GM12878 (cell line): ENCODE measurements around the gene NEGR1.

ENCODE experiments used
- BACH1 ChIP-seq: fragments of 450-650 bp; IDR thresholded peaks from 2 replicates; pipeline ENCODE4 v1.6.1; 2017; ENCODE audit warnings: mild to moderate bottlenecking, borderline replicate concordance
- CHD1 ChIP-seq: IDR thresholded peaks from 2 replicates; pipeline ENCODE4 v1.6.1; 2012; ENCODE audit warnings: low read depth, low read length, improper control_type of control experiment
- NBN ChIP-seq: fragments of 450-650 bp; IDR thresholded peaks from 2 replicates; pipeline ENCODE4 v1.6.1; 2016
- NR2C1 ChIP-seq: fragments of 450-650 bp; IDR thresholded peaks from 2 replicates; pipeline ENCODE4 v1.6.1; 2017; ENCODE audit warnings: antibody characterized with exemption, mild to moderate bottlenecking, moderate library complexity
- POLR2A ChIP-seq: IDR thresholded peaks from 2 replicates; pipeline ENCODE4 v1.6.1; 2011; ENCODE audit warnings: low read depth, mild to moderate bottlenecking, low read length
- POU2F2 ChIP-seq: IDR thresholded peaks from 3 replicates; pipeline ENCODE4 v1.6.1; 2011; ENCODE audit warnings: low read depth, mild to moderate bottlenecking, low read length, borderline replicate concordance
- RAD21 ChIP-seq: IDR thresholded peaks from 2 replicates; pipeline ENCODE4 v1.6.1; 2011; ENCODE audit warnings: mild to moderate bottlenecking, low read depth, low read length, moderate library complexity; ENCODE audit not compliant: insufficient read depth
- RAD51 ChIP-seq: fragments of 450-650 bp; IDR thresholded peaks from 2 replicates; pipeline ENCODE4 v1.6.1; 2016; ENCODE audit warnings: moderate library complexity, mild to moderate bottlenecking, inconsistent platforms
- SIN3A ChIP-seq: IDR thresholded peaks from 2 replicates; pipeline ENCODE4 v1.6.1; 2012; ENCODE audit warnings: low read depth, low read length, improper control_type of control experiment
- TCF12 ChIP-seq: IDR thresholded peaks from 2 replicates; pipeline ENCODE4 v1.6.1; 2011; ENCODE audit warnings: low read depth, mild to moderate bottlenecking, low read length
- TF ChIP-seq, protein P1 (sequence below), 3 experiments: IDR thresholded peaks in 2 of 3; conservative IDR thresholded peaks in 1 of 3; 2 replicates each; pipeline ENCODE4 v1.5.1; 2011; ENCODE audit warnings: low read depth in 3 of 3, low read length in 3 of 3, mild to moderate bottlenecking in 3 of 3, control low read depth in 2 of 3, moderate library complexity in 2 of 3, inconsistent platforms in 1 of 3, mixed read lengths in 1 of 3; ENCODE audit not compliant: control insufficient read depth in 2 of 3, insufficient read depth in 1 of 3; ENCODE audit errors: extremely low read depth in 1 of 3

DNA sequence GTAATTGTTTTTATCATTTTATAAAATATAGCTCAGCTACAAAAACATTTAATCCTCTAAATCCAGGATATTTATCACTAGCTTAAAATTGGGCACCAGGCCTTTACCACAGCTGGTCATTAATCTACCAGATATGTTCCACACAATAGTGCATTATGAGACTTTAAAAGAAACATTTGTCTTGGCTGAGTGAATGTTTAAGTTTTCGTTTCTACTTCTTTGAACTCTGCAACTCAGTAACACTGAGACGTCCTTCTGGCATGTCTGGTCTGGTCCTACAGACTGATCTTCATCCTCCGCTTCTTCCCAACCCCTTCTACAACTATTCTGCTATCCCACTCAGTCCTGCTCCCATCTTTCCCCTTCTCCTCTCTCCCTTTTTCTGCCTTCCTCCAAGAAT lies 296.2 kb downstream of the NEGR1 start:
- no peak for TF ChIP-seq POLR2A
- no peak for TF ChIP-seq POU2F2
- TF ChIP-seq, protein P1, sequence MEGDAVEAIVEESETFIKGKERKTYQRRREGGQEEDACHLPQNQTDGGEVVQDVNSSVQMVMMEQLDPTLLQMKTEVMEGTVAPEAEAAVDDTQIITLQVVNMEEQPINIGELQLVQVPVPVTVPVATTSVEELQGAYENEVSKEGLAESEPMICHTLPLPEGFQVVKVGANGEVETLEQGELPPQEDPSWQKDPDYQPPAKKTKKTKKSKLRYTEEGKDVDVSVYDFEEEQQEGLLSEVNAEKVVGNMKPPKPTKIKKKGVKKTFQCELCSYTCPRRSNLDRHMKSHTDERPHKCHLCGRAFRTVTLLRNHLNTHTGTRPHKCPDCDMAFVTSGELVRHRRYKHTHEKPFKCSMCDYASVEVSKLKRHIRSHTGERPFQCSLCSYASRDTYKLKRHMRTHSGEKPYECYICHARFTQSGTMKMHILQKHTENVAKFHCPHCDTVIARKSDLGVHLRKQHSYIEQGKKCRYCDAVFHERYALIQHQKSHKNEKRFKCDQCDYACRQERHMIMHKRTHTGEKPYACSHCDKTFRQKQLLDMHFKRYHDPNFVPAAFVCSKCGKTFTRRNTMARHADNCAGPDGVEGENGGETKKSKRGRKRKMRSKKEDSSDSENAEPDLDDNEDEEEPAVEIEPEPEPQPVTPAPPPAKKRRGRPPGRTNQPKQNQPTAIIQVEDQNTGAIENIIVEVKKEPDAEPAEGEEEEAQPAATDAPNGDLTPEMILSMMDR (IDR thresholded peaks at IDR 0.05 in 2 of 3, conservative IDR thresholded peaks at IDR 0.05 in 1 of 3; ENCODE audit: control insufficient read depth in 2 of 3, extremely low read depth in 1 of 3, insufficient read depth in 1 of 3, low read depth in 3 of 3, low read length in 3 of 3): no peak
- TF ChIP-seq TCF12: no peak
- no peak for TF ChIP-seq NR2C1
- TF ChIP-seq SIN3A: no peak
- TF ChIP-seq CHD1: no peak
- no peak for TF ChIP-seq RAD21
- no peak for TF ChIP-seq RAD51
- no peak for TF ChIP-seq NBN
- TF ChIP-seq BACH1: no peak
